Caco-2 (cell line): ENCODE data around the gene NR1D1. TPM values are rescaled to one million over a fixed set of nuclear protein-coding genes. Genes with fewer than 3 reads are reported as not detected.

ENCODE experiments used
- BruUV-seq: library from RNA; stranded (reverse); fragments of 400-500 nt; replicated peaks from 2 replicates; lab custom pipeline; 2021; lab: Mats Ljungman, UMichigan
- CTCF ChIA-PET: fragments of 300-600 bp; sonication (Branson Sonifier 250); formaldehyde crosslinking; loops from one replicate; lab custom pipeline; 2022; ENCODE audit warnings: antibody characterized with exemption; lab: Charles Lee
- POLR2A ChIA-PET: fragments of 300-600 bp; sonication (Branson Sonifier 250); formaldehyde crosslinking; loops from one replicate; lab custom pipeline; 2022; ENCODE audit warnings: antibody characterized with exemption; lab: Charles Lee
- DNase-seq, 2 experiments: peaks; one replicate each; pipeline versions ENCODE4 v3.0.0 to v3.0.0-alpha.2; 2020 to 2022
- H3K27me3 ChIP-seq: replicated peaks from 2 replicates; pipeline ENCODE4 v1.6.0; 2011; ENCODE audit warnings: low read length; ENCODE audit not compliant: control insufficient read depth, insufficient read depth
- H3K36me3 ChIP-seq: 2 replicates; pipeline ENCODE4 v1.5.1; 2011; ENCODE audit warnings: low read length; ENCODE audit not compliant: control insufficient read depth, insufficient read depth
- H3K4me1 ChIP-seq: fragments of 250-450 bp; sonication (Bioruptor Pico); 2 replicates; pipeline ENCODE4 v1.5.1; 2020; ENCODE audit warnings: mild to moderate bottlenecking
- H3K4me3 ChIP-seq: 2 replicates; pipeline ENCODE4 v1.5.1; 2011; ENCODE audit warnings: low read depth, mild to moderate bottlenecking, control low read depth, low read length
- H3K9me3 ChIP-seq: fragments of 250-450 bp; sonication (Bioruptor Pico); 2 replicates; pipeline ENCODE4 v1.5.1; 2020; ENCODE audit warnings: mild to moderate bottlenecking, moderate library complexity
- H3K27ac Mint-ChIP-seq: one replicate; pipeline ENCODE4 v1.8.0; 2022; ENCODE audit warnings: mixed read lengths; ENCODE audit not compliant: unreplicated experiment
- H3K27me3 Mint-ChIP-seq: one replicate; pipeline ENCODE4 v1.8.0; 2022; ENCODE audit warnings: mixed read lengths; ENCODE audit not compliant: insufficient read depth, unreplicated experiment
- H3K36me3 Mint-ChIP-seq: one replicate; pipeline ENCODE4 v1.8.0; 2022; ENCODE audit warnings: mild to moderate bottlenecking, mixed read lengths; ENCODE audit not compliant: insufficient read depth, unreplicated experiment
- H3K4me1 Mint-ChIP-seq: one replicate; pipeline ENCODE4 v1.8.0; 2022; ENCODE audit warnings: low read depth, mixed read lengths; ENCODE audit not compliant: unreplicated experiment
- H3K4me3 Mint-ChIP-seq: one replicate; pipeline ENCODE4 v1.8.0; 2022; ENCODE audit warnings: mild to moderate bottlenecking, moderate library complexity, mixed read lengths; ENCODE audit not compliant: unreplicated experiment
- H3K9me3 Mint-ChIP-seq: one replicate; pipeline ENCODE4 v1.8.0; 2022; ENCODE audit warnings: mixed read lengths; ENCODE audit not compliant: unreplicated experiment
- CTCF ChIP-seq, 2 experiments: fragments of 200-600 bp in 1 of 2; IDR thresholded peaks; 1 replicate in 1 of 2; 2 replicates in 1 of 2; pipeline versions ENCODE4 v1.5.1 to v1.8.0; 2011 to 2022; ENCODE audit warnings: antibody characterized with exemption in 1 of 2, control low read depth in 1 of 2, inconsistent platforms in 1 of 2, low read depth in 1 of 2, low read length in 1 of 2, mild to moderate bottlenecking in 1 of 2, moderate library complexity in 1 of 2; ENCODE audit not compliant: insufficient read depth in 1 of 2, severe bottlenecking in 1 of 2, unreplicated experiment in 1 of 2
- intact Hi-C: fragments of 100-400 bp; cut with micrococcal nuclease; formaldehyde crosslinking; loops from one replicate; pipeline ENCODE4 v1.10.0; 2022; ENCODE audit not compliant: unreplicated experiment
- total RNA-seq: library from RNA; stranded (reverse); gene quantifications from 2 replicates; pipeline ENCODE4 v1.2.3, GENCODE V29; 2022

Gene NR1D1
- total RNA-seq, 1 experiment from 2014 or later = 8.9 TPM

GRCh38 chr17:40095944-40096791 lies 4.2 kb downstream of the NR1D1 start:
- Mint-ChIP-seq H3K27ac (no peak overlapping the region), H3K4me3 (no peak overlapping the region), H3K4me1 (peaks cover 24% of the 10 kb centered on the region), H3K36me3 (peaks cover 56% of the 10 kb centered on the region), H3K27me3 (no peaks in the 10 kb centered on the region), H3K9me3 (no peaks in the 10 kb centered on the region)
- Histone ChIP-seq H3K4me3 (no peak overlapping the region), H3K27me3 (no peaks in the 10 kb centered on the region), H3K4me1 (peaks cover 23% of the 10 kb centered on the region), H3K9me3 (no peaks in the 10 kb centered on the region), H3K36me3 (peaks cover 3% of the 10 kb centered on the region; the same call in 1 of the 2 replicates)
- ChIA-PET CTCF (no interaction called here), POLR2A (no interaction called here)
- intact Hi-C loops = no loop called here
- no peak for DNase-seq
- no TSS peak for BruUV-seq
- no peak for TF ChIP-seq CTCF (IDR thresholded peaks at IDR 0.05; ENCODE audit: insufficient read depth in 1 of 2, low read depth in 1 of 2, low read length in 1 of 2, severe bottlenecking in 1 of 2, unreplicated experiment in 1 of 2)

- no peak for DNase-seq
- no peaks in the 10 kb centered on the region for H3K9me3 Mint-ChIP-seq
- peaks cover 51% of the 10 kb centered on the region for H3K36me3 Mint-ChIP-seq
- H3K27me3 Mint-ChIP-seq = no peaks in the 10 kb centered on the region
- TF ChIP-seq CTCF (IDR thresholded peaks at IDR 0.05; ENCODE audit: insufficient read depth in 1 of 2, low read depth in 1 of 2, low read length in 1 of 2, severe bottlenecking in 1 of 2, unreplicated experiment in 1 of 2) = no peak
- Histone ChIP-seq H3K4me3 (no peak overlapping the region), H3K4me1 (peaks cover 22% of the 10 kb centered on the region), H3K36me3 (peaks cover 3% of the 10 kb centered on the region; the same call in 1 of the 2 replicates), H3K9me3 (no peaks in the 10 kb centered on the region), H3K27me3 (no peaks in the 10 kb centered on the region)
- peaks cover 23% of the 10 kb centered on the region for H3K4me1 Mint-ChIP-seq
- H3K4me3 Mint-ChIP-seq = no peak overlapping the region
- intact Hi-C loops = no loop called here
- CTCF ChIA-PET = no interaction called here
- POLR2A ChIA-PET = no interaction called here
- no TSS peak for BruUV-seq
- H3K27ac Mint-ChIP-seq = no peak overlapping the region
These were observed 4.9 kb downstream of the NR1D1 start for GRCh38 chr17:40095351-40095943.

GRCh38 chr17:40094874-40095273 lies 5.5 kb downstream of the NR1D1 start:
- H3K9me3 Mint-ChIP-seq = no peaks in the 10 kb centered on the region
- DNase-seq = no peak
- no peak overlapping the region for H3K4me3 Mint-ChIP-seq
- CTCF ChIA-PET = interaction anchor here (0.5 kb wide), 1 partner anchor 1226 kb away, joined by 8 read pairs; no protein-coding TSS in a partner anchor
- H3K4me1 Mint-ChIP-seq = peaks cover 23% of the 10 kb centered on the region
- no peaks in the 10 kb centered on the region for H3K9me3 ChIP-seq
- H3K4me1 ChIP-seq = peaks cover 22% of the 10 kb centered on the region
- TF ChIP-seq CTCF (IDR thresholded peaks at IDR 0.05; ENCODE audit: insufficient read depth in 1 of 2, low read depth in 1 of 2, low read length in 1 of 2, severe bottlenecking in 1 of 2, unreplicated experiment in 1 of 2) = no peak
- peaks cover 47% of the 10 kb centered on the region for H3K36me3 Mint-ChIP-seq
- no peaks in the 10 kb centered on the region for H3K27me3 Mint-ChIP-seq
- no peak overlapping the region for H3K4me3 ChIP-seq
- BruUV-seq = no TSS peak
- H3K27ac Mint-ChIP-seq = no peak overlapping the region
- H3K27me3 ChIP-seq = no peaks in the 10 kb centered on the region
- POLR2A ChIA-PET = no interaction called here
- H3K36me3 ChIP-seq = peaks cover 3% of the 10 kb centered on the region; the same call in 1 of the 2 replicates
- intact Hi-C loops = no loop called here
